HepG2 (cell line): ENCODE results near the gene DNAH9. TPM values are rescaled to one million over a fixed set of nuclear protein-coding genes. Genes with fewer than 3 reads are reported as not detected.

ENCODE experiments used
- ATAC-seq: fragments of 200-7000 bp; cut with Tn5 transposase; 3 replicates; pipeline ENCODE4 v1.9.1; 2020; ENCODE audit warnings: mild to moderate bottlenecking, moderate library complexity
- BruUV-seq: library from RNA; stranded (reverse); fragments of 400-500 nt; replicated peaks from 2 replicates; lab custom pipeline; 2021; lab: Mats Ljungman, UMichigan
- CTCF ChIA-PET: fragments of 300-600 bp; formaldehyde crosslinking; extraction: SDS; loops from one replicate; lab custom pipeline; 2021; ENCODE audit warnings: low total read pairs, inconsistent platforms, low intra/inter-chr PET ratio; lab: Yijun Ruan, JAX
- POLR2A ChIA-PET: fragments of 350-600 bp; sonication (Branson Sonifier 250); formaldehyde crosslinking; loops from one replicate; lab custom pipeline; 2020; ENCODE audit warnings: antibody characterized with exemption, inconsistent platforms; lab: Yijun Ruan, JAX
- DNase-seq: peaks from one replicate; pipeline ENCODE4 v3.0.0-alpha.2; 2015; ENCODE audit warnings: low spot score
- FAIRE-seq: peaks from 3 replicates; lab custom pipeline; 2011; peaks lifted over from hg19 to GRCh38; lab: Jason Lieb, UNC
- H2AFZ ChIP-seq: one replicate; pipeline ENCODE4 v1.6.1; 2011; ENCODE audit warnings: low read length, inconsistent platforms
- H3K27ac ChIP-seq: fragments of 300-600 bp; 3 replicates; pipeline ENCODE4 v1.8.0; 2011; ENCODE audit warnings: mixed run types, mild to moderate bottlenecking, mixed read lengths, low read length, inconsistent platforms; ENCODE audit not compliant: insufficient read depth; ENCODE audit errors: extremely low read length
- H3K27me3 ChIP-seq, 2 experiments: fragments of 200-600 bp in 1 of 2; 2 replicates in 1 of 2; 3 replicates in 1 of 2; pipeline versions ENCODE4 v1.6.0 to v1.8.0; 2011; ENCODE audit warnings: low read length in 2 of 2, mild to moderate bottlenecking in 2 of 2, moderate library complexity in 2 of 2, inconsistent platforms in 1 of 2; ENCODE audit not compliant: insufficient read depth in 2 of 2, control insufficient read depth in 1 of 2
- H3K36me3 ChIP-seq, 2 experiments: fragments of 200-600 bp in 1 of 2; replicated peaks in 1 of 2; 2 replicates in 1 of 2; 3 replicates in 1 of 2; pipeline versions ENCODE4 v1.5.1 to v1.8.0; 2011; ENCODE audit warnings: low read length in 2 of 2, inconsistent platforms in 1 of 2; ENCODE audit not compliant: insufficient read depth in 2 of 2, control insufficient read depth in 1 of 2
- H3K4me1 ChIP-seq: 2 replicates; pipeline ENCODE4 v1.5.1; 2012; ENCODE audit warnings: low read length, inconsistent platforms; ENCODE audit not compliant: insufficient read depth
- H3K4me2 ChIP-seq: 2 replicates; pipeline ENCODE4 v1.6.0; 2011; ENCODE audit warnings: low read depth, low read length, inconsistent platforms
- H3K4me3 ChIP-seq, 3 experiments: fragments of 200-600 bp in 1 of 3; sonication (generic), shearing (Covaris generic) in 1 of 3; replicated peaks in 1 of 3; 2 replicates each; pipeline ENCODE4 v1.5.1; 2011 to 2016; ENCODE audit warnings: low read length in 3 of 3, inconsistent platforms in 2 of 3, low read depth in 2 of 3, mild to moderate bottlenecking in 2 of 3, control low read depth in 1 of 3, mixed read lengths in 1 of 3; ENCODE audit not compliant: insufficient read depth in 1 of 3
- H3K79me2 ChIP-seq: one replicate; pipeline ENCODE4 v1.6.1; 2011; ENCODE audit warnings: low read length, inconsistent platforms; ENCODE audit not compliant: insufficient read depth
- H3K9ac ChIP-seq: 2 replicates; pipeline ENCODE4 v1.6.0; 2011; ENCODE audit warnings: mild to moderate bottlenecking, low read depth, low read length, inconsistent platforms; ENCODE audit not compliant: insufficient read depth
- H3K9me3 ChIP-seq: 2 replicates; pipeline ENCODE4 v1.5.1; 2012; ENCODE audit warnings: mild to moderate bottlenecking, low read length
- H4K20me1 ChIP-seq: 2 replicates; pipeline ENCODE4 v1.6.0; 2011; ENCODE audit warnings: inconsistent platforms, mild to moderate bottlenecking, low read length, moderate library complexity; ENCODE audit not compliant: insufficient read depth
- BATF2 ChIP-seq: sonication (generic); formaldehyde crosslinking; IDR thresholded peaks from 2 replicates; pipeline ENCODE4 v1.8.0; 2022; ENCODE audit warnings: mild to moderate bottlenecking, missing genetic modification reagents, moderate library complexity
- DRAP1 ChIP-seq: IDR thresholded peaks from 2 replicates; pipeline ENCODE4 v1.6.1; 2016; ENCODE audit warnings: missing genetic modification reagents, missing compliant biosample characterization
- ETV5 ChIP-seq: IDR thresholded peaks from 2 replicates; pipeline ENCODE4 v1.6.1; 2018; ENCODE audit warnings: missing biosample characterization, missing genetic modification reagents, inconsistent platforms, borderline replicate concordance
- FOXM1 ChIP-seq: sonication (generic); formaldehyde crosslinking; IDR thresholded peaks from 2 replicates; pipeline ENCODE4 v1.5.0; 2020; ENCODE audit warnings: missing genetic modification reagents
- HMG20A ChIP-seq: IDR thresholded peaks from 2 replicates; pipeline ENCODE4 v1.6.1; 2016; ENCODE audit warnings: borderline replicate concordance
- KDM3A ChIP-seq: IDR thresholded peaks from 2 replicates; pipeline ENCODE4 v1.6.1; 2018; ENCODE audit warnings: low read depth, missing compliant biosample characterization
- SIN3A ChIP-seq: IDR thresholded peaks from 2 replicates; pipeline ENCODE4 v1.6.1; 2011; ENCODE audit warnings: low read depth, mild to moderate bottlenecking, control low read depth, low read length, borderline replicate concordance
- SMAD1 ChIP-seq: sonication (generic); formaldehyde crosslinking; IDR thresholded peaks from 2 replicates; pipeline ENCODE4 v1.4.0; 2020; ENCODE audit warnings: missing genetic modification reagents, low read depth, mild to moderate bottlenecking, borderline replicate concordance
- THAP9 ChIP-seq: sonication (generic); formaldehyde crosslinking; IDR thresholded peaks from 2 replicates; pipeline ENCODE4; 2020; ENCODE audit warnings: missing genetic modification reagents, mild to moderate bottlenecking, borderline replicate concordance
- ZBTB7A ChIP-seq: sonication (generic); formaldehyde crosslinking; IDR thresholded peaks from 2 replicates; pipeline ENCODE4 v1.8.0; 2022; ENCODE audit warnings: mild to moderate bottlenecking, missing genetic modification reagents
- ZNF124 ChIP-seq: sonication (generic); formaldehyde crosslinking; IDR thresholded peaks from 2 replicates; pipeline ENCODE4 v1.4.0; 2020; ENCODE audit warnings: missing genetic modification reagents
- ZNF235 ChIP-seq: sonication (generic); formaldehyde crosslinking; IDR thresholded peaks from 2 replicates; pipeline ENCODE4 v1.8.1; 2023; ENCODE audit warnings: mild to moderate bottlenecking, missing genetic modification reagents, borderline replicate concordance
- ZNF468 ChIP-seq: sonication (generic); formaldehyde crosslinking; IDR thresholded peaks from 2 replicates; pipeline ENCODE4 v1.8.0; 2022; ENCODE audit warnings: mild to moderate bottlenecking, moderate library complexity, missing genetic modification reagents
- ZNF530 ChIP-seq: sonication (generic); formaldehyde crosslinking; IDR thresholded peaks from 2 replicates; pipeline ENCODE4 v1.5.0; 2020; ENCODE audit warnings: low read depth, mild to moderate bottlenecking, missing genetic modification reagents
- ZSCAN5A ChIP-seq: sonication (generic); formaldehyde crosslinking; IDR thresholded peaks from 2 replicates; pipeline ENCODE4 v1.8.0; 2022; ENCODE audit warnings: mild to moderate bottlenecking, missing genetic modification reagents, borderline replicate concordance
- WGBS: methylation state at CpG from one replicate; pipeline ENCODE4 v1.1.6; 2017; ENCODE audit warnings: low lambda C conversion rate; 5-methylcytosine and 5-hydroxymethylcytosine counted together
- in situ Hi-C: cut with HindIII; loops from 2 replicates; pipeline ENCODE4 v1.10.0; 2017; ENCODE audit warnings: low pct_unique_long_range_greater_than_20kb; ENCODE audit not compliant: extremely low pct_ligation_motif_present
- intact Hi-C: fragments of 100-400 bp; cut with micrococcal nuclease; formaldehyde crosslinking; loops from one replicate; pipeline ENCODE4 v1.10.0; 2022; ENCODE audit not compliant: unreplicated experiment
- polyA plus RNA-seq, 8 experiments: library from polyadenylated mRNA; depleted of rRNA in 3 of 8; stranded (reverse) in 7 of 8; unstranded in 1 of 8; fragments of >200 nt; fragmentation: Illumina TruSeq in 4 of 8; extraction: Trizol in 4 of 8; gene quantifications; 2 replicates each; pipeline versions ENCODE4 v1.2.1 to v1.2.3, GENCODE V29; 2011 to 2016; ENCODE audit warnings: low read depth in 4 of 8, missing spikeins in 1 of 8, mixed read lengths in 1 of 8; ENCODE audit not compliant: insufficient read depth in 1 of 8
- total RNA-seq, 5 experiments: library from RNA; depleted of rRNA; stranded (reverse); fragments of >200 nt; fragmentation: Illumina TruSeq; extraction: Trizol; gene quantifications; 2 replicates each; pipeline ENCODE4 v1.2.3, GENCODE V29; 2016; ENCODE audit warnings: low read depth in 1 of 5

DNAH9 gene
- total and polyA plus RNA-seq, 2 of the 13 experiments (the other 11 are each of a cell fraction or from before 2014, with no cell fraction given): not detected

GRCh38 chr17:11896199-11896598 is 297.9 kb downstream of the DNAH9 start (continued):
- TF ChIP-seq DRAP1 (CRISPR knock-in tag) (no peak), KDM3A (CRISPR knock-in tag) (no peak), SMAD1 (CRISPR knock-in tag) (no peak), BATF2 (CRISPR knock-in tag) (no peak)

- ATAC-seq: no peak
- no peak for DNase-seq
- FAIRE-seq: no peak
- in situ Hi-C loops: no loop called here
- H3K27me3 ChIP-seq: no peaks in the 10 kb centered on the region
- no peak overlapping the region for H3K4me3 ChIP-seq
- H3K27ac ChIP-seq: no peak overlapping the region
- no peaks in the 10 kb centered on the region for H4K20me1 ChIP-seq
- H3K36me3 ChIP-seq: no peaks in the 10 kb centered on the region
- intact Hi-C loops: no loop called here
- TF ChIP-seq ZNF530 (CRISPR knock-in tag) (no peak), ZNF124 (CRISPR knock-in tag) (no peak), ZNF235 (CRISPR knock-in tag) (no peak), HMG20A (no peak), ZSCAN5A (CRISPR knock-in tag) (no peak), ETV5 (CRISPR knock-in tag) (no peak), ZBTB7A (CRISPR knock-in tag) (no peak), FOXM1 (CRISPR knock-in tag) (no peak), ZNF468 (CRISPR knock-in tag) (no peak), THAP9 (CRISPR knock-in tag) (no peak), SIN3A (no peak)
- TF ChIP-seq, all 625 proteins: peak for 0
- Histone ChIP-seq H3K9me3 (no peaks in the 10 kb centered on the region), H3K79me2 (no peaks in the 10 kb centered on the region), H3K4me2 (no peak overlapping the region), H3K9ac (no peak overlapping the region), H3K4me1 (no peaks in the 10 kb centered on the region), H2AFZ (no peak overlapping the region)
- ChIA-PET POLR2A (no interaction called here), CTCF (no interaction called here)
- WGBS: 18% methylated on average over 7 of the region's 7 CpGs
- no TSS peak for BruUV-seq
These were observed 300.4 kb downstream of the DNAH9 start for GRCh38 chr17:11898526-11899235.
